IMR-90 (cell line): ENCODE data around the gene SIGLEC15. TPM values are rescaled to one million over a fixed set of nuclear protein-coding genes. Genes with fewer than 3 reads are reported as not detected.

Source experiments
- ATAC-seq: fragments of 200-7000 bp; cut with Tn5 transposase; 2 replicates; pipeline ENCODE4 v1.9.1; 2020; ENCODE audit warnings: low read depth, mild to moderate bottlenecking, moderate library complexity
- BruUV-seq: library from RNA; stranded (reverse); fragments of 400-500 nt; replicated peaks from 2 replicates; lab custom pipeline; 2021; lab: Mats Ljungman, UMichigan
- CTCF ChIA-PET: fragments of 300-600 bp; formaldehyde crosslinking; extraction: SDS; loops from one replicate; lab custom pipeline; 2021; ENCODE audit warnings: antibody characterized with exemption; lab: Yijun Ruan, JAX
- POLR2A ChIA-PET: fragments of 300-600 bp; sonication (Branson Sonifier 250); formaldehyde crosslinking; loops from one replicate; lab custom pipeline; 2022; ENCODE audit warnings: antibody characterized with exemption; ENCODE audit not compliant: unreplicated experiment; lab: Charles Lee
- DNase-seq: peaks from one replicate; pipeline ENCODE4 v3.0.0; 2013
- H2AFZ ChIP-seq: replicated peaks from 2 replicates; pipeline ENCODE3; 2013; ENCODE audit warnings: low read length, mild to moderate bottlenecking; ENCODE audit not compliant: poor library complexity
- H2AK5ac ChIP-seq: 2 replicates; pipeline ENCODE4 v1.6.1; 2013; ENCODE audit warnings: low read depth, low read length, inconsistent platforms
- H2AK9ac ChIP-seq: replicated peaks from 2 replicates; pipeline ENCODE3; 2013; ENCODE audit warnings: mild to moderate bottlenecking, low read depth, low read length, moderate library complexity; ENCODE audit not compliant: poor library complexity
- H2BK120ac ChIP-seq: 2 replicates; pipeline ENCODE4 v1.6.1; 2013; ENCODE audit warnings: low read depth, low read length, inconsistent platforms
- H2BK15ac ChIP-seq: 3 replicates; pipeline ENCODE4 v1.6.1; 2013; ENCODE audit warnings: low read depth, low read length, inconsistent platforms
- H2BK20ac ChIP-seq: 2 replicates; pipeline ENCODE4 v1.6.1; 2013; ENCODE audit warnings: low read depth, mild to moderate bottlenecking, inconsistent platforms, low read length, moderate library complexity
- H2BK5ac ChIP-seq: 2 replicates; pipeline ENCODE4 v1.6.1; 2013; ENCODE audit warnings: mild to moderate bottlenecking, low read depth, low read length, inconsistent platforms; ENCODE audit not compliant: poor library complexity, severe bottlenecking
- H3K14ac ChIP-seq: replicated peaks from 2 replicates; pipeline ENCODE4 v1.6.1; 2013; ENCODE audit warnings: low read depth, low read length, inconsistent platforms
- H3K18ac ChIP-seq: 2 replicates; pipeline ENCODE4 v1.6.1; 2013; ENCODE audit warnings: low read depth, low read length, control low read depth
- H3K23ac ChIP-seq: 2 replicates; pipeline ENCODE4 v1.6.1; 2013; ENCODE audit warnings: low read depth, low read length, inconsistent platforms
- H3K27ac ChIP-seq: 2 replicates; pipeline ENCODE4 v1.5.1; 2013; ENCODE audit warnings: mild to moderate bottlenecking, control low read depth, low read length; ENCODE audit not compliant: insufficient read depth
- H3K27me3 ChIP-seq: 2 replicates; pipeline ENCODE4 v1.6.1; 2013; ENCODE audit warnings: low read length; ENCODE audit not compliant: control insufficient read depth, insufficient read depth
- H3K36me3 ChIP-seq: 2 replicates; pipeline ENCODE4 v1.6.1; 2013; ENCODE audit warnings: low read length, mixed read lengths; ENCODE audit not compliant: control insufficient read depth, insufficient read depth
- H3K4ac ChIP-seq: 2 replicates; pipeline ENCODE4 v1.6.1; 2013; ENCODE audit warnings: low read depth, low read length, inconsistent platforms
- H3K4me1 ChIP-seq: 2 replicates; pipeline ENCODE4 v1.6.1; 2013; ENCODE audit warnings: low read length, mixed read lengths; ENCODE audit not compliant: control insufficient read depth, insufficient read depth
- H3K4me2 ChIP-seq: 2 replicates; pipeline ENCODE4 v1.6.1; 2013; ENCODE audit warnings: low read depth, mild to moderate bottlenecking, control low read depth, low read length, moderate library complexity
- H3K4me3 ChIP-seq: 2 replicates; pipeline ENCODE4 v1.5.1; 2013; ENCODE audit warnings: low read depth, mild to moderate bottlenecking, control low read depth, low read length, moderate library complexity; ENCODE audit not compliant: insufficient read depth
- H3K56ac ChIP-seq: 2 replicates; pipeline ENCODE4 v1.6.1; 2013; ENCODE audit warnings: low read length, inconsistent platforms; ENCODE audit not compliant: insufficient read depth; ENCODE audit errors: extremely low read depth
- H3K79me1 ChIP-seq, 2 experiments: 2 replicates each; pipeline ENCODE4 v1.6.1; 2013; ENCODE audit warnings: low read length in 2 of 2, inconsistent platforms in 1 of 2, low read depth in 1 of 2
- H3K9ac ChIP-seq: 2 replicates; pipeline ENCODE4 v1.6.1; 2013; ENCODE audit warnings: low read depth, low read length, control low read depth
- H3K9me1 ChIP-seq: 2 replicates; pipeline ENCODE4 v1.6.1; 2013; ENCODE audit warnings: low read length, inconsistent platforms; ENCODE audit not compliant: insufficient read depth
- H3K9me3 ChIP-seq: 2 replicates; pipeline ENCODE4 v1.6.1; 2013; ENCODE audit warnings: low read length; ENCODE audit not compliant: control insufficient read depth, insufficient read depth
- H4K20me1 ChIP-seq: 2 replicates; pipeline ENCODE4 v1.6.1; 2013; ENCODE audit warnings: low read length, inconsistent platforms; ENCODE audit not compliant: insufficient read depth
- H4K5ac ChIP-seq: 2 replicates; pipeline ENCODE4 v1.6.1; 2013; ENCODE audit warnings: mild to moderate bottlenecking, low read depth, low read length, control low read depth
- H4K8ac ChIP-seq, 2 experiments: 2 replicates each; pipeline ENCODE4 v1.6.1; 2013; ENCODE audit warnings: low read depth in 2 of 2, low read length in 2 of 2, control low read depth in 1 of 2, inconsistent platforms in 1 of 2
- H4K91ac ChIP-seq: 2 replicates; pipeline ENCODE4 v1.6.1; 2013; ENCODE audit warnings: low read depth, low read length, inconsistent platforms; ENCODE audit not compliant: insufficient read depth
- BHLHE40 ChIP-seq: fragments of 150-350 bp; IDR thresholded peaks from 2 replicates; pipeline ENCODE4 v1.6.1; 2016; ENCODE audit warnings: mild to moderate bottlenecking, low read depth, low read length
- CEBPB ChIP-seq: IDR thresholded peaks from 2 replicates; pipeline ENCODE4 v1.6.1; 2012; ENCODE audit warnings: low read depth, low read length, improper control_type of control experiment
- CHD1 ChIP-seq: IDR thresholded peaks from 2 replicates; pipeline ENCODE4 v1.6.1; 2012; ENCODE audit warnings: low read depth, low read length, improper control_type of control experiment
- CTCF ChIP-seq: conservative IDR thresholded peaks from 2 replicates; pipeline ENCODE4 v1.5.1; 2012; ENCODE audit warnings: mild to moderate bottlenecking, low read depth, low read length, improper control_type of control experiment
- FOS ChIP-seq: fragments of 150-350 bp; IDR thresholded peaks from 2 replicates; pipeline ENCODE4 v1.6.1; 2016; ENCODE audit warnings: low read depth, low read length
- MAFK ChIP-seq: IDR thresholded peaks from 2 replicates; pipeline ENCODE4 v1.6.1; 2012; ENCODE audit warnings: low read depth, low read length, improper control_type of control experiment
- MXI1 ChIP-seq: IDR thresholded peaks from 2 replicates; pipeline ENCODE4 v1.6.1; 2012; ENCODE audit warnings: low read depth, mild to moderate bottlenecking, low read length, moderate library complexity, borderline replicate concordance
- NFE2L2 ChIP-seq: fragments of 150-350 bp; IDR thresholded peaks from 2 replicates; pipeline ENCODE4 v1.6.1; 2016; ENCODE audit warnings: low read depth, mild to moderate bottlenecking, low read length
- POLR2A ChIP-seq: IDR thresholded peaks from 2 replicates; pipeline ENCODE4 v1.6.1; 2012; ENCODE audit warnings: mild to moderate bottlenecking, low read depth, low read length
- RAD21 ChIP-seq: IDR thresholded peaks from 2 replicates; pipeline ENCODE4 v1.6.1; 2012; ENCODE audit warnings: low read length, improper control_type of control experiment
- RCOR1 ChIP-seq: IDR thresholded peaks from 2 replicates; pipeline ENCODE4 v1.6.1; 2012; ENCODE audit warnings: mild to moderate bottlenecking, low read length, improper control_type of control experiment; ENCODE audit not compliant: insufficient replicate concordance
- RFX5 ChIP-seq: IDR thresholded peaks from 2 replicates; pipeline ENCODE4 v1.8.0; 2012; ENCODE audit warnings: low read depth, mild to moderate bottlenecking, low read length, moderate library complexity
- SMC3 ChIP-seq: fragments of 150-350 bp; IDR thresholded peaks from 2 replicates; pipeline ENCODE4 v1.6.1; 2016; ENCODE audit warnings: low read depth, mild to moderate bottlenecking, antibody characterized with exemption, low read length, moderate library complexity
- WGBS, 2 experiments: methylation state at CpG; one replicate each; pipeline versions ENCODE4 v1.1.5 to v1.1.7; 2013; ENCODE audit warnings: missing lambda C conversion rate in 2 of 2; ENCODE audit not compliant: insufficient read length in 1 of 2; ENCODE audit errors: extremely low coverage in 2 of 2; 5-methylcytosine and 5-hydroxymethylcytosine counted together
- dilution Hi-C: fragments of 300-500 bp; cut with HindIII; formaldehyde crosslinking; loops from one replicate; pipeline ENCODE4 v1.14.3; 2018; ENCODE audit warnings: low sequenced_read_pairs; ENCODE audit not compliant: unreplicated experiment
- in situ Hi-C: fragments of 300-500 bp; cut with MboI; formaldehyde crosslinking; loops from 3 replicates; pipeline ENCODE4 v1.14.3; 2019; ENCODE audit warnings: low sequenced_read_pairs, inconsistent platforms, mixed read lengths
- intact Hi-C: fragments of 100-400 bp; cut with micrococcal nuclease; formaldehyde crosslinking; loops from 2 replicates; pipeline ENCODE4 v1.10.0; 2022
- polyA plus RNA-seq, 3 experiments: library from polyadenylated mRNA; depleted of rRNA; stranded (reverse); fragments of >200 nt; gene quantifications; 2 replicates each; pipeline ENCODE4 v1.2.3, GENCODE V29; 2012; ENCODE audit warnings: low replicate concordance in 1 of 3
- total RNA-seq: library from RNA; depleted of rRNA; stranded (reverse); fragments of >200 nt; gene quantifications from 2 replicates; pipeline ENCODE4 v1.2.3, GENCODE V29; 2012
- TF ChIP-seq, protein P1 (sequence below): fragments of 150-350 bp; IDR thresholded peaks from 2 replicates; pipeline ENCODE4 v1.6.1; 2017; ENCODE audit warnings: mild to moderate bottlenecking, antibody characterized with exemption, low read length, low read depth
- TF ChIP-seq, protein P2 (sequence below): fragments of 150-350 bp; IDR thresholded peaks from 2 replicates; pipeline ENCODE4 v1.6.1; 2016; ENCODE audit warnings: low read depth, mild to moderate bottlenecking, low read length, moderate library complexity, borderline replicate concordance

Gene SIGLEC15
- total and polyA plus RNA-seq, 2 of the 4 experiments (the other 2 are of a cell fraction), result 1.1 to 1.8 TPM

- H3K36me3 ChIP-seq, result no peaks in the 10 kb centered on the region
- H3K4me3 ChIP-seq, result no peak overlapping the region
- POLR2A ChIA-PET, result no interaction called here
- peak overlapping the region; percentile 84; the same call in 1 of the 2 replicates for H3K18ac ChIP-seq
- no TSS peak for BruUV-seq
- dilution Hi-C loops, result no loop called here
- H4K5ac ChIP-seq, result peak overlapping the region; percentile 91; the same call in 1 of the 2 replicates
- peaks cover 18% of the 10 kb centered on the region for H3K4me1 ChIP-seq
- H2BK20ac ChIP-seq, result peak overlapping the region; percentile 93
- peak; percentile 96 for DNase-seq
- no peak overlapping the region for H3K27ac ChIP-seq
- H2BK15ac ChIP-seq, result 0 out of 3 replicates have a peak overlapping the region, but pooled peaks have one; percentile 73
- in situ Hi-C loops, result no loop called here
- H4K91ac ChIP-seq, result peak overlapping the region; percentile 76; the same call in 1 of the 2 replicates
- no peak overlapping the region; the same call in 1 of the 2 replicates for H3K9ac ChIP-seq
- H2BK120ac ChIP-seq, result peak overlapping the region; percentile 88
- intact Hi-C loops, result no loop called here
- no peaks in the 10 kb centered on the region for H3K27me3 ChIP-seq
- no peak overlapping the region for H2AK9ac ChIP-seq
- H3K79me1 ChIP-seq, result peaks cover 0 to 7% of the 10 kb centered on the region in 2 experiments; a peak in 2 of 4 replicates
- peak overlapping the region; percentile 61 for H3K14ac ChIP-seq
- H4K20me1 ChIP-seq, result no peaks in the 10 kb centered on the region
- H2AK5ac ChIP-seq, result no peak overlapping the region; the same call in 1 of the 2 replicates
- H3K4me2 ChIP-seq, result peak overlapping the region; percentile 30; the same call in 1 of the 2 replicates
- peak; percentile 77 for ATAC-seq
- peak overlapping the region; percentile 63; the same call in 1 of the 2 replicates for H3K23ac ChIP-seq
- no peaks in the 10 kb centered on the region for H3K9me3 ChIP-seq
- peak overlapping the region; percentile 89 for H2BK5ac ChIP-seq
- peak overlapping the region; percentile 26 to 79; a peak in 2 of 4 replicates for H4K8ac ChIP-seq
- H3K56ac ChIP-seq, result no peak overlapping the region
- H3K4ac ChIP-seq, result peak overlapping the region; percentile 73; the same call in 1 of the 2 replicates
- CTCF ChIA-PET, result interaction anchor here (1.0 kb wide), 1 partner anchor 55 kb away, joined by 3 read pairs; no protein-coding TSS in a partner anchor
- H3K9me1 ChIP-seq, result peaks cover 15% of the 10 kb centered on the region
- no CpG with 5 or more reads among the region's 1 CpG for WGBS, 2 experiments
- H2AFZ ChIP-seq, result no peak overlapping the region
- peak; percentile 83 for TF ChIP-seq FOS
- no peak for TF ChIP-seq BHLHE40
- peak; percentile 63 for TF ChIP-seq MAFK
- peak; percentile 17; the same call in 1 of the 2 replicates for TF ChIP-seq SMC3
- TF ChIP-seq CTCF, result 0 out of 2 replicates have a peak, but pooled peaks have one; percentile 2
- TF ChIP-seq CHD1, result no peak
- TF ChIP-seq, protein P1, sequence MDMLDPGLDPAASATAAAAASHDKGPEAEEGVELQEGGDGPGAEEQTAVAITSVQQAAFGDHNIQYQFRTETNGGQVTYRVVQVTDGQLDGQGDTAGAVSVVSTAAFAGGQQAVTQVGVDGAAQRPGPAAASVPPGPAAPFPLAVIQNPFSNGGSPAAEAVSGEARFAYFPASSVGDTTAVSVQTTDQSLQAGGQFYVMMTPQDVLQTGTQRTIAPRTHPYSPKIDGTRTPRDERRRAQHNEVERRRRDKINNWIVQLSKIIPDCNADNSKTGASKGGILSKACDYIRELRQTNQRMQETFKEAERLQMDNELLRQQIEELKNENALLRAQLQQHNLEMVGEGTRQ, result no peak
- peak; percentile 3; the same call in 1 of the 2 replicates for TF ChIP-seq RAD21
- TF ChIP-seq RFX5, result no peak
- no peak for TF ChIP-seq POLR2A
- TF ChIP-seq RCOR1, result no peak
- TF ChIP-seq CEBPB, result peak; percentile 42; the same call in 1 of the 2 replicates
- TF ChIP-seq NFE2L2, result peak; percentile 75
- TF ChIP-seq MXI1, result no peak
- TF ChIP-seq, protein P2, sequence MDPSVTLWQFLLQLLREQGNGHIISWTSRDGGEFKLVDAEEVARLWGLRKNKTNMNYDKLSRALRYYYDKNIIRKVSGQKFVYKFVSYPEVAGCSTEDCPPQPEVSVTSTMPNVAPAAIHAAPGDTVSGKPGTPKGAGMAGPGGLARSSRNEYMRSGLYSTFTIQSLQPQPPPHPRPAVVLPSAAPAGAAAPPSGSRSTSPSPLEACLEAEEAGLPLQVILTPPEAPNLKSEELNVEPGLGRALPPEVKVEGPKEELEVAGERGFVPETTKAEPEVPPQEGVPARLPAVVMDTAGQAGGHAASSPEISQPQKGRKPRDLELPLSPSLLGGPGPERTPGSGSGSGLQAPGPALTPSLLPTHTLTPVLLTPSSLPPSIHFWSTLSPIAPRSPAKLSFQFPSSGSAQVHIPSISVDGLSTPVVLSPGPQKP, result no peak
These were observed 48.1 kb upstream of the SIGLEC15 start for GRCh38 chr18:45777393-45777792.
